Astrocyte (in vitro differentiated cells and primary cell): ENCODE measurements around the gene SUPT5H. TPM values are rescaled to one million over a fixed set of nuclear protein-coding genes. Genes with fewer than 3 reads are reported as not detected.

Source experiments
- DNase-seq: peaks from one replicate; pipeline ENCODE4 v3.0.0-alpha.2; 2010; ENCODE audit warnings: low read depth
- FAIRE-seq: peaks from 2 replicates; lab custom pipeline; 2011; peaks lifted over from hg19 to GRCh38; lab: Jason Lieb, UNC
- H2AFZ ChIP-seq: 2 replicates; pipeline ENCODE4 v1.6.0; 2012; ENCODE audit warnings: low read depth, low read length, inconsistent platforms
- H3K27ac ChIP-seq: 2 replicates; pipeline ENCODE4 v1.5.1; 2011; ENCODE audit warnings: low read depth, low read length, inconsistent platforms
- H3K27me3 ChIP-seq: 2 replicates; pipeline ENCODE4 v1.6.0; 2011; ENCODE audit warnings: low read length, inconsistent platforms; ENCODE audit not compliant: insufficient read depth
- H3K36me3 ChIP-seq: 2 replicates; pipeline ENCODE4 v1.5.1; 2011; ENCODE audit warnings: low read length, inconsistent platforms; ENCODE audit not compliant: insufficient read depth
- H3K4me1 ChIP-seq: 2 replicates; pipeline ENCODE4 v1.5.1; 2011; ENCODE audit warnings: low read length, inconsistent platforms; ENCODE audit not compliant: insufficient read depth
- H3K4me2 ChIP-seq: 2 replicates; pipeline ENCODE4 v1.6.0; 2012; ENCODE audit warnings: low read length, inconsistent platforms
- H3K4me3 ChIP-seq: 2 replicates; pipeline ENCODE4 v1.5.1; 2011; ENCODE audit warnings: low read depth, mild to moderate bottlenecking, low read length, inconsistent platforms; ENCODE audit not compliant: insufficient read depth
- H3K79me2 ChIP-seq: 2 replicates; pipeline ENCODE4 v1.6.0; 2012; ENCODE audit warnings: mild to moderate bottlenecking, low read length, inconsistent platforms; ENCODE audit not compliant: insufficient read depth
- H3K9ac ChIP-seq: 2 replicates; pipeline ENCODE4 v1.6.0; 2012; ENCODE audit warnings: mild to moderate bottlenecking, low read length, inconsistent platforms
- H3K9me3 ChIP-seq: 2 replicates; pipeline ENCODE4 v1.5.1; 2012; ENCODE audit warnings: low read depth, mild to moderate bottlenecking, low read length, inconsistent platforms; ENCODE audit not compliant: insufficient read depth
- H4K20me1 ChIP-seq: 2 replicates; pipeline ENCODE4 v1.6.0; 2012; ENCODE audit warnings: low read length, inconsistent platforms; ENCODE audit not compliant: insufficient read depth
- H3K27ac Mint-ChIP-seq: one replicate; pipeline ENCODE4 v1.8.0; 2021; ENCODE audit warnings: mild to moderate bottlenecking, mixed read lengths; ENCODE audit not compliant: unreplicated experiment
- H3K27me3 Mint-ChIP-seq: one replicate; pipeline ENCODE4 v1.8.0; 2021; ENCODE audit warnings: low read depth, mixed read lengths; ENCODE audit not compliant: unreplicated experiment
- H3K36me3 Mint-ChIP-seq: one replicate; pipeline ENCODE4 v1.8.0; 2021; ENCODE audit warnings: low read depth, mixed read lengths; ENCODE audit not compliant: unreplicated experiment
- H3K4me1 Mint-ChIP-seq: one replicate; pipeline ENCODE4 v1.8.0; 2021; ENCODE audit warnings: low read depth, mixed read lengths; ENCODE audit not compliant: unreplicated experiment
- H3K4me3 Mint-ChIP-seq: one replicate; pipeline ENCODE4 v1.8.0; 2021; ENCODE audit warnings: mild to moderate bottlenecking, moderate library complexity, mixed read lengths; ENCODE audit not compliant: unreplicated experiment
- H3K9me3 Mint-ChIP-seq: one replicate; pipeline ENCODE4 v1.8.0; 2021; ENCODE audit warnings: mild to moderate bottlenecking, mixed read lengths; ENCODE audit not compliant: unreplicated experiment
- EZH2 ChIP-seq: IDR thresholded peaks from 2 replicates; pipeline ENCODE4 v1.6.1; 2012; ENCODE audit warnings: mild to moderate bottlenecking, low read length, inconsistent platforms; ENCODE audit not compliant: insufficient read depth
- total RNA-seq: library from RNA; stranded (reverse); gene quantifications from 2 replicates; pipeline ENCODE4 v1.2.1, GENCODE V29; 2021
- TF ChIP-seq, protein P1 (sequence below): IDR thresholded peaks from 2 replicates; pipeline ENCODE4 v1.5.1; 2011; ENCODE audit warnings: low read depth, mild to moderate bottlenecking, inconsistent platforms, low read length, moderate library complexity; ENCODE audit not compliant: insufficient read depth

Gene SUPT5H
- total RNA-seq, 1 donor from 2014 or later: 171 TPM

DNA sequence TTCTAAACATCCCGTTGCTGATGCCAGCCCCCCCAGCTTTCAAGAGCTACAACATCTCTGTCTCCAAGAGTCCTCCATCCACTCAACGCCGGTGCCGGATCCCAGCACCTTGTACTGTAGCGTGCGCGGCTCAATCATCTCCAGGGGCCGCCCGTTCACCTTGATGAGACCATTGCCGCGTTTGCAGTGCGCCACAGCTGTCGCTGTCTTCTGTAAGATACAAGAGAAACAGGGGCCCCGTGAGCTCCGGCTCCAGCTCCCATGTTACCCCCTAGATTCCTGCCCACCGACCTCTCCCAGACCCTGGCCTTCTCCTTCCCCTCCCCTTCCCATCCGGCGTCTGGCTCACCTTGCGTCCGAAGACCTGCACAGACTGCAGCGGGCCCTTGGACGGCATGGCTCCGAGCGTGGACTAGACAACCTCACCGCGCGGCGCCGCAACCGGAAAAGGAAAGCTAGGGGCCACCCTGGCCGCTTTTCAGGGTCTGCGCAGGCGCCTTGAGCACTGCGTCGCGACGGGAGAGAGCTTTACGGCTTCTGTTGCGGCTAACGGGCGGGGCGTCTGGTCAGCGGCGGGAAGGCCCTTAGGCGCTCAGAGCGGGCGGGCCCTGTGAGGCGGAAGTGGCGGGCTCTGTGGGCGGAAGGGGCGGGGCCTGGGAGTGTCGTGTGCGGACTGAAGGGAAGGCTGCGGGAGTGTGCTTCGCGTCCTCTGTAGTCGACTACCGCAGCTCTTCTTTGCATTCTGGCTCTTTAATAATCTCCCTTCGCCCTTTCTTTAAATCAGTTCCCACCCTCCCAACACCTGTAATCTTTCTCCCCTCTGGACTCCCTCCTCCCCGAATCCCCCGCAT, 9.7 kb upstream of the SUPT5H start, which contains the start of gene RPS16:
Gene RPS16 (minus strand): TSS at position 451 of the 851 bp plus-strand sequence. CDS start 54 bp downstream, at position 397.
- Mint-ChIP-seq H3K27me3 (no peaks in the 10 kb centered on the region), H3K4me3 (peak within 1 kb of the TSS; percentile 100), H3K27ac (peak within 1 kb of the TSS; percentile 89), H3K9me3 (no peaks in the 10 kb centered on the region), H3K36me3 (peaks cover 11% of the 10 kb centered on the region), H3K4me1 (peaks cover 19% of the 10 kb centered on the region)
- H3K9me3 ChIP-seq: no peaks in the 10 kb centered on the region
- H3K9ac ChIP-seq: peak within 1 kb of the TSS; percentile 99
- peak within 1 kb of the TSS; percentile 100 for H3K4me2 ChIP-seq
- TF ChIP-seq, protein P1, sequence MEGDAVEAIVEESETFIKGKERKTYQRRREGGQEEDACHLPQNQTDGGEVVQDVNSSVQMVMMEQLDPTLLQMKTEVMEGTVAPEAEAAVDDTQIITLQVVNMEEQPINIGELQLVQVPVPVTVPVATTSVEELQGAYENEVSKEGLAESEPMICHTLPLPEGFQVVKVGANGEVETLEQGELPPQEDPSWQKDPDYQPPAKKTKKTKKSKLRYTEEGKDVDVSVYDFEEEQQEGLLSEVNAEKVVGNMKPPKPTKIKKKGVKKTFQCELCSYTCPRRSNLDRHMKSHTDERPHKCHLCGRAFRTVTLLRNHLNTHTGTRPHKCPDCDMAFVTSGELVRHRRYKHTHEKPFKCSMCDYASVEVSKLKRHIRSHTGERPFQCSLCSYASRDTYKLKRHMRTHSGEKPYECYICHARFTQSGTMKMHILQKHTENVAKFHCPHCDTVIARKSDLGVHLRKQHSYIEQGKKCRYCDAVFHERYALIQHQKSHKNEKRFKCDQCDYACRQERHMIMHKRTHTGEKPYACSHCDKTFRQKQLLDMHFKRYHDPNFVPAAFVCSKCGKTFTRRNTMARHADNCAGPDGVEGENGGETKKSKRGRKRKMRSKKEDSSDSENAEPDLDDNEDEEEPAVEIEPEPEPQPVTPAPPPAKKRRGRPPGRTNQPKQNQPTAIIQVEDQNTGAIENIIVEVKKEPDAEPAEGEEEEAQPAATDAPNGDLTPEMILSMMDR: no peak
- TF ChIP-seq EZH2: no peak
- H4K20me1 ChIP-seq: peaks cover 29% of the 10 kb centered on the region
- peak within 1 kb of the TSS; percentile 58 for H2AFZ ChIP-seq
- peak within 1 kb of the TSS; percentile 94 for H3K27ac ChIP-seq
- H3K79me2 ChIP-seq: peaks cover 39% of the 10 kb centered on the region
- peaks cover 26% of the 10 kb centered on the region for H3K36me3 ChIP-seq
- DNase-seq (peak; percentile 89), FAIRE-seq (no peak)
- H3K27me3 ChIP-seq: no peaks in the 10 kb centered on the region
- H3K4me3 ChIP-seq: peak within 1 kb of the TSS; percentile 99
- peaks cover 22% of the 10 kb centered on the region for H3K4me1 ChIP-seq

DNA sequence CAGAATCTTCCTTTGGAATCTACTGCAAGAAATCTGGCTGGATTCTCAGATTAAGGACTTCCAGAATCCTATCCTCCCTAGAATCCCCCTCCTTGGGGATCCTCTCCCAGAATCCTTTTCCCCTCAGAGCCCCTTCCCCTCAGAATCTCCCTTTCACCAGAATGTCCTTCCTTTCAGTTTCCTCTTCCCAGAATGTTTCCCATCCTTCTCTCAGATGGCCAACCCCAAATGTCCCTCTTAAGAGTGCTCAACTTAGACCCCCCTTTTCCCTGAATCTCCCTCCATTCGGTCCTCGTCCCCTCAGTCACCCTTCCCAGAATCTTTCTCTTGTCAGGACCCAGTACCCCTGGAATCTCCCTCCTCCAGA, 9.0 kb upstream of the SUPT5H start:
- H3K4me3 ChIP-seq: peak overlapping the region; percentile 99
- FAIRE-seq (no peak), DNase-seq (no peak)
- peaks cover 26% of the 10 kb centered on the region for H3K36me3 ChIP-seq
- no peaks in the 10 kb centered on the region for H3K27me3 ChIP-seq
- peaks cover 39% of the 10 kb centered on the region for H3K79me2 ChIP-seq
- Mint-ChIP-seq H3K4me3 (peak overlapping the region; percentile 100), H3K4me1 (peaks cover 17% of the 10 kb centered on the region), H3K27me3 (no peaks in the 10 kb centered on the region), H3K27ac (peak overlapping the region; percentile 89), H3K36me3 (peaks cover 9% of the 10 kb centered on the region), H3K9me3 (no peaks in the 10 kb centered on the region)
- peak overlapping the region; percentile 100 for H3K4me2 ChIP-seq
- H3K4me1 ChIP-seq: peaks cover 18% of the 10 kb centered on the region
- peaks cover 29% of the 10 kb centered on the region for H4K20me1 ChIP-seq
- peak overlapping the region; percentile 80 for H3K27ac ChIP-seq
- no peaks in the 10 kb centered on the region for H3K9me3 ChIP-seq
- peak overlapping the region; percentile 99 for H3K9ac ChIP-seq
- peak overlapping the region; percentile 58 for H2AFZ ChIP-seq
- TF ChIP-seq, protein P1: no peak
- TF ChIP-seq EZH2: no peak
